Ishikawa (cell line): ENCODE measurements around the gene COX19.

Experiments
- CEBPB ChIP-seq: IDR thresholded peaks from 2 replicates; pipeline ENCODE4 v1.6.1; 2012
- CREB1 ChIP-seq: IDR thresholded peaks from 2 replicates; pipeline ENCODE4 v1.6.1; 2012; ENCODE audit warnings: low read depth
- EGR1 ChIP-seq: IDR thresholded peaks from 2 replicates; pipeline ENCODE4 v1.6.1; 2012
- EP300 ChIP-seq: IDR thresholded peaks from 2 replicates; pipeline ENCODE4 v1.6.1; 2012; ENCODE audit warnings: borderline replicate concordance
- FOXM1 ChIP-seq: IDR thresholded peaks from 2 replicates; pipeline ENCODE4 v1.6.1; 2012; ENCODE audit warnings: low read depth, borderline replicate concordance
- MAX ChIP-seq: IDR thresholded peaks from 2 replicates; pipeline ENCODE4 v1.6.1; 2012
- NFIC ChIP-seq: IDR thresholded peaks from 2 replicates; pipeline ENCODE4 v1.6.1; 2012
- RAD21 ChIP-seq: IDR thresholded peaks from 2 replicates; pipeline ENCODE4 v1.6.1; 2012; ENCODE audit warnings: low read depth
- TAF1 ChIP-seq: IDR thresholded peaks from 2 replicates; pipeline ENCODE4 v1.6.1; 2012; ENCODE audit warnings: low read depth, mild to moderate bottlenecking
- TCF12 ChIP-seq: IDR thresholded peaks from 2 replicates; pipeline ENCODE4 v1.6.1; 2012; ENCODE audit warnings: low read depth
- TEAD4 ChIP-seq: IDR thresholded peaks from 2 replicates; pipeline ENCODE4 v1.6.1; 2012
- YY1 ChIP-seq: IDR thresholded peaks from 2 replicates; pipeline ENCODE4 v1.6.1; 2012; ENCODE audit warnings: low read depth
- ZBTB7A ChIP-seq: IDR thresholded peaks from 2 replicates; pipeline ENCODE4 v1.6.1; 2012; ENCODE audit warnings: low read depth
- TF ChIP-seq, protein P1 (sequence below): IDR thresholded peaks from 2 replicates; pipeline ENCODE4 v1.6.1; 2012
- TF ChIP-seq, protein P2 (sequence below): IDR thresholded peaks from 2 replicates; pipeline ENCODE4 v1.6.1; 2012; ENCODE audit warnings: low read depth, mild to moderate bottlenecking

The COX19 gene

GRCh38 chr7:977326-978048 lies 2.1 kb upstream of the COX19 start:
- TF ChIP-seq EP300 (no peak), FOXM1 (no peak)

DNA sequence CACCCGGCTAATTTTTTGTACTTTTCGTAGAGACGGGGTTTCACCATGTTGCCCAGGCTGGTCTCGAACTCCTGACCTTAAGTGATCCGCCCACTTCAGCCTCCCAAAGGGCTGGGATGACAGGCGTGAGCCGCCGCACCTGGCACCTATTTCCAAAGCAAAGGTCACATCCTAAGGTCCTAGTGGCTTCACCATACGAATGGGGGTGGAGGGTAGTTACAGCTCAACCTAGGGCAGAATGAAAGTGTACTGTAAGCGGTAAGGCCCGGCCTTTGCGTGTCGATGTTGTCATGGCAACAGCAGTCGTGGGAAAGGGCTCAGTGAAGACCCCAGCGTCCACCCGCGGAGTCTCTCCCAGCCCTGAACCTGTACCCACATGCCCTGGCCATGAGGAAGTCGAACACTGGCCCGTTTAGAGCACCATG lies 1.6 kb upstream of the COX19 start:
- no peak for TF ChIP-seq EP300
- no peak for TF ChIP-seq NFIC
- no peak for TF ChIP-seq CREB1
- TF ChIP-seq, protein P1, sequence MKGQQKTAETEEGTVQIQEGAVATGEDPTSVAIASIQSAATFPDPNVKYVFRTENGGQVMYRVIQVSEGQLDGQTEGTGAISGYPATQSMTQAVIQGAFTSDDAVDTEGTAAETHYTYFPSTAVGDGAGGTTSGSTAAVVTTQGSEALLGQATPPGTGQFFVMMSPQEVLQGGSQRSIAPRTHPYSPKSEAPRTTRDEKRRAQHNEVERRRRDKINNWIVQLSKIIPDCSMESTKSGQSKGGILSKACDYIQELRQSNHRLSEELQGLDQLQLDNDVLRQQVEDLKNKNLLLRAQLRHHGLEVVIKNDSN, result no peak
- TF ChIP-seq TAF1, result no peak
- TF ChIP-seq FOXM1, result no peak
- TF ChIP-seq MAX, result no peak
- no peak for TF ChIP-seq ZBTB7A
- TF ChIP-seq TCF12, result no peak
- no peak for TF ChIP-seq TEAD4
- no peak for TF ChIP-seq RAD21
- no peak for TF ChIP-seq EGR1
- no peak for TF ChIP-seq YY1
- TF ChIP-seq CEBPB, result no peak
- TF ChIP-seq, protein P2, sequence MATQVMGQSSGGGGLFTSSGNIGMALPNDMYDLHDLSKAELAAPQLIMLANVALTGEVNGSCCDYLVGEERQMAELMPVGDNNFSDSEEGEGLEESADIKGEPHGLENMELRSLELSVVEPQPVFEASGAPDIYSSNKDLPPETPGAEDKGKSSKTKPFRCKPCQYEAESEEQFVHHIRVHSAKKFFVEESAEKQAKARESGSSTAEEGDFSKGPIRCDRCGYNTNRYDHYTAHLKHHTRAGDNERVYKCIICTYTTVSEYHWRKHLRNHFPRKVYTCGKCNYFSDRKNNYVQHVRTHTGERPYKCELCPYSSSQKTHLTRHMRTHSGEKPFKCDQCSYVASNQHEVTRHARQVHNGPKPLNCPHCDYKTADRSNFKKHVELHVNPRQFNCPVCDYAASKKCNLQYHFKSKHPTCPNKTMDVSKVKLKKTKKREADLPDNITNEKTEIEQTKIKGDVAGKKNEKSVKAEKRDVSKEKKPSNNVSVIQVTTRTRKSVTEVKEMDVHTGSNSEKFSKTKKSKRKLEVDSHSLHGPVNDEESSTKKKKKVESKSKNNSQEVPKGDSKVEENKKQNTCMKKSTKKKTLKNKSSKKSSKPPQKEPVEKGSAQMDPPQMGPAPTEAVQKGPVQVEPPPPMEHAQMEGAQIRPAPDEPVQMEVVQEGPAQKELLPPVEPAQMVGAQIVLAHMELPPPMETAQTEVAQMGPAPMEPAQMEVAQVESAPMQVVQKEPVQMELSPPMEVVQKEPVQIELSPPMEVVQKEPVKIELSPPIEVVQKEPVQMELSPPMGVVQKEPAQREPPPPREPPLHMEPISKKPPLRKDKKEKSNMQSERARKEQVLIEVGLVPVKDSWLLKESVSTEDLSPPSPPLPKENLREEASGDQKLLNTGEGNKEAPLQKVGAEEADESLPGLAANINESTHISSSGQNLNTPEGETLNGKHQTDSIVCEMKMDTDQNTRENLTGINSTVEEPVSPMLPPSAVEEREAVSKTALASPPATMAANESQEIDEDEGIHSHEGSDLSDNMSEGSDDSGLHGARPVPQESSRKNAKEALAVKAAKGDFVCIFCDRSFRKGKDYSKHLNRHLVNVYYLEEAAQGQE, result no peak

DNA sequence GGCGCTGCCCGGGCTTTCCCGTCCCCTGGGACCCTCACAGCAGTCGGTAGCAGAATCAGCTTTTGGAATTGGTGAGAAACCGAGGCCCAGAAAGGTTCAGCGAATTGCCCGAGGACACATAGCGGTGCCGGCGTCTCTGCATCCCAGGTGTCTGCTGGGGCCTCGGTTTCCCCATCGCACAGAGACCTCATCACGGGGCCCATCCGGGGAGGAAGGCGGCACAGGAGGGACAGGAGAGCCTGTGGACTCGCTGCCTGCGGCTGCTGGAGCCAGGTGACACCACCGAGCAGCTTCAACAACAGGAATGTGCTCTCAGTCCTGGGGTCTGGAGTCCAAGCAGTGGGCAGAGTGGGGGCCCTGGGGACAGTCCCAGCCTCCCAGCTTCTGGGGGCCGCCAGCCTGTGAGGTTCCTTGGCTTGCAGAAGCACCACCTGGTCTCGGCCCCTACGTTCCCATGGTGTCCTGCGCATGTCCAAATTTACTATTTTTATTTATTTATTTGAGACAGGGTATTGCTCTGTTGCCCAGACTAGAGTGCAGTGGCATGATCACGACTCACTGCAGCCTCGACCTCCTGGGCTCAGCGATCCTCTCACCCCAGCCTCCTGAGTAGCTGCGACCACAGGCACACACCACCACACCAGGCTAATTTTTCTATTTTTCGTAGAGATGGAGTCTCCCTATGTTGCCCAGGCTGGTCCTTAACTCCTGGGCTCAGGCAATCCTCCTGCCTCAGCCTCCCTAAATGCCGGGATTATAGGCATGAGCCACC lies 539 bp upstream of the COX19 start:
- TF ChIP-seq CREB1, result no peak
- no peak for TF ChIP-seq RAD21
- no peak for TF ChIP-seq YY1
- TF ChIP-seq EP300, result no peak
- TF ChIP-seq ZBTB7A, result no peak
- TF ChIP-seq, protein P2, result no peak
- no peak; the same call in 1 of the 2 replicates for TF ChIP-seq TAF1
- no peak for TF ChIP-seq NFIC
- TF ChIP-seq MAX, result no peak
- TF ChIP-seq FOXM1, result no peak
- no peak for TF ChIP-seq TCF12

GRCh38 chr7:974172-974571 lies 1.2 kb downstream of the COX19 start:
- TF ChIP-seq NFIC (no peak), TCF12 (no peak), EP300 (no peak), CREB1 (no peak), MAX (no peak), TAF1 (no peak), EGR1 (no peak), CEBPB (no peak), ZBTB7A (no peak), TEAD4 (no peak)
- TF ChIP-seq, protein P1, result no peak
- TF ChIP-seq, protein P2, result no peak
